PC-3 (cell line): ENCODE results near the gene PBX4.

Experiments used
- EZH2phosphoT487 ChIP-seq: fragments of 300-600 bp; sonication (generic); IDR thresholded peaks from 2 replicates; pipeline ENCODE4 v1.6.1; 2018; ENCODE audit warnings: mild to moderate bottlenecking, antibody characterized with exemption, low read length, borderline replicate concordance
- TF ChIP-seq, protein P1 (sequence below): fragments of 300-600 bp; sonication (generic); conservative IDR thresholded peaks from 2 replicates; pipeline ENCODE4 v1.5.1; 2017; ENCODE audit warnings: antibody characterized with exemption, low read depth, mild to moderate bottlenecking, low read length

- TF ChIP-seq EZH2phosphoT487: no peak
- TF ChIP-seq, protein P1, sequence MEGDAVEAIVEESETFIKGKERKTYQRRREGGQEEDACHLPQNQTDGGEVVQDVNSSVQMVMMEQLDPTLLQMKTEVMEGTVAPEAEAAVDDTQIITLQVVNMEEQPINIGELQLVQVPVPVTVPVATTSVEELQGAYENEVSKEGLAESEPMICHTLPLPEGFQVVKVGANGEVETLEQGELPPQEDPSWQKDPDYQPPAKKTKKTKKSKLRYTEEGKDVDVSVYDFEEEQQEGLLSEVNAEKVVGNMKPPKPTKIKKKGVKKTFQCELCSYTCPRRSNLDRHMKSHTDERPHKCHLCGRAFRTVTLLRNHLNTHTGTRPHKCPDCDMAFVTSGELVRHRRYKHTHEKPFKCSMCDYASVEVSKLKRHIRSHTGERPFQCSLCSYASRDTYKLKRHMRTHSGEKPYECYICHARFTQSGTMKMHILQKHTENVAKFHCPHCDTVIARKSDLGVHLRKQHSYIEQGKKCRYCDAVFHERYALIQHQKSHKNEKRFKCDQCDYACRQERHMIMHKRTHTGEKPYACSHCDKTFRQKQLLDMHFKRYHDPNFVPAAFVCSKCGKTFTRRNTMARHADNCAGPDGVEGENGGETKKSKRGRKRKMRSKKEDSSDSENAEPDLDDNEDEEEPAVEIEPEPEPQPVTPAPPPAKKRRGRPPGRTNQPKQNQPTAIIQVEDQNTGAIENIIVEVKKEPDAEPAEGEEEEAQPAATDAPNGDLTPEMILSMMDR: no peak
These were observed 8.3 kb upstream of the PBX4 start for GRCh38 chr19:19626516-19627472.
